Activated CD8-positive, alpha-beta memory T cell treated with anti-CD3 and anti-CD28 coated beads, Interleukin-2, amount 50 U/mL, for 1 hour (primary cell): ENCODE data around the gene RPL13A.

ENCODE experiments used
- DNase-seq: peaks from one replicate; pipeline ENCODE4 v3.0.0-alpha.2; 2020; ENCODE audit errors: extremely low read depth

The RPL13A gene

GRCh38 chr19:49486232-49486631 is 1.2 kb upstream of the RPL13A start:
- no peak for DNase-seq

- no peak for DNase-seq
Measured at GRCh38 chr19:49486710-49487276, 615 bp upstream of the RPL13A start.

GRCh38 chr19:49488046-49488862 is 846 bp downstream of the RPL13A start:
- no peak for DNase-seq

GRCh38 chr19:49488863-49489537 is 1.6 kb downstream of the RPL13A start:
- DNase-seq = no peak

- DNase-seq = no peak
Measured at GRCh38 chr19:49489601-49490167, 2.3 kb downstream of the RPL13A start.

GRCh38 chr19:49490287-49491029 is 3.0 kb downstream of the RPL13A start:
- no peak for DNase-seq

GRCh38 chr19:49491030-49491803 is 3.8 kb downstream of the RPL13A start:
- DNase-seq = no peak

GRCh38 chr19:49491804-49492572 is 4.6 kb downstream of the RPL13A start:
- DNase-seq = no peak

GRCh38 chr19:49492573-49493405 is 5.4 kb downstream of the RPL13A start:
- no peak for DNase-seq

- DNase-seq = no peak
Measured at GRCh38 chr19:49496574-49497008, 9.2 kb downstream of the RPL13A start.

GRCh38 chr19:49497047-49497788 is 9.8 kb downstream of the RPL13A start:
- DNase-seq = no peak

GRCh38 chr19:49497789-49498103 is 10.3 kb downstream of the RPL13A start:
- no peak for DNase-seq

GRCh38 chr19:49498475-49498874 is 11.1 kb downstream of the RPL13A start:
- DNase-seq = no peak

- no peak for DNase-seq
Measured at GRCh38 chr19:49499030-49499670, 11.7 kb downstream of the RPL13A start.

- DNase-seq = no peak
Measured at GRCh38 chr19:49502866-49503581, 15.6 kb downstream of the RPL13A start.

GRCh38 chr19:49503582-49503962 is 16.2 kb downstream of the RPL13A start:
- DNase-seq = no peak

GRCh38 chr19:49506575-49507105 is 19.2 kb downstream of the RPL13A start:
- no peak for DNase-seq
